Measurements from ENCODE around the gene RBSN. TPM values are rescaled to one million over a fixed set of nuclear protein-coding genes. Genes with fewer than 3 reads are reported as not detected.

RBSN gene
- 24.3 and 28.3 TPM in 2 replicates for total RNA-seq

GRCh38 chr3:15098503-15099363 is at the start of gene RBSN:
Gene RBSN, minus strand, starts transcription at chr3:15099148. Its CDS starts 3,028 bp downstream, at chr3:15096120.

GRCh38 chr3:15064835-15065549 is 34.0 kb downstream of the RBSN start, which contains the start of gene MRPS25:
Gene MRPS25, minus strand, starts transcription at chr3:15065315. Its CDS starts 121 bp downstream, at chr3:15065194.

Other genes with a start within 250 kb of the RBSN start
- 22.3 and 38.4 TPM in 2 replicates for gene NR2C2, start 151.6 kb downstream of the RBSN start, total RNA-seq
- 8.5 and 18.9 TPM in 2 replicates for gene MRPS25, start 33.8 kb downstream of the RBSN start, total RNA-seq
- gene CAPN7, start 107.1 kb upstream of the RBSN start, total RNA-seq = 36.1 and 45.4 TPM in 2 replicates
- gene SH3BP5, start 233.4 kb upstream of the RBSN start, total RNA-seq = 5.6 and 14.2 TPM in 2 replicates